Measurements from ENCODE around the gene IKZF5.

DNA sequence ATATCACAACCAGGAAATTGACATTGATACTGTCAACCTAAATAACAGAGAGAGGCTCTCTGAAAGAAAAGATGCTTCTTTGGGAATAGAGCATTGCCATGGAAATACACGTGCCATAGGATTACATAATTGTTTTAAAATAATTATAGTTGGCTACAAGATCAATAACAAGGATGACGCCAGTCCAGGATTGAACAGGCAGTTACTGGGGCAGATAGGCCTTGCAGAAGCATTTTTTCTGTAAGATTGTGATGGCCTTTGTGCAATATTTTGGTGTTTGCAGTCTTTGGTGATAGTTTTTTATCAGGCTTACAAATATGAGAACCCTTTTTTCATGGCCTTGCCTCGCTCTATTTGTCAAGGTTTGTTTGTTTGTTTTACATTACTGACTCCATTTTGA lies 10.7 kb upstream of the IKZF5 start:
- no peak for TF ChIP-seq POLR2AphosphoS5 (IDR thresholded peaks at IDR 0.05; ENCODE audit: low read depth, low read length)
- TF ChIP-seq, protein P1, sequence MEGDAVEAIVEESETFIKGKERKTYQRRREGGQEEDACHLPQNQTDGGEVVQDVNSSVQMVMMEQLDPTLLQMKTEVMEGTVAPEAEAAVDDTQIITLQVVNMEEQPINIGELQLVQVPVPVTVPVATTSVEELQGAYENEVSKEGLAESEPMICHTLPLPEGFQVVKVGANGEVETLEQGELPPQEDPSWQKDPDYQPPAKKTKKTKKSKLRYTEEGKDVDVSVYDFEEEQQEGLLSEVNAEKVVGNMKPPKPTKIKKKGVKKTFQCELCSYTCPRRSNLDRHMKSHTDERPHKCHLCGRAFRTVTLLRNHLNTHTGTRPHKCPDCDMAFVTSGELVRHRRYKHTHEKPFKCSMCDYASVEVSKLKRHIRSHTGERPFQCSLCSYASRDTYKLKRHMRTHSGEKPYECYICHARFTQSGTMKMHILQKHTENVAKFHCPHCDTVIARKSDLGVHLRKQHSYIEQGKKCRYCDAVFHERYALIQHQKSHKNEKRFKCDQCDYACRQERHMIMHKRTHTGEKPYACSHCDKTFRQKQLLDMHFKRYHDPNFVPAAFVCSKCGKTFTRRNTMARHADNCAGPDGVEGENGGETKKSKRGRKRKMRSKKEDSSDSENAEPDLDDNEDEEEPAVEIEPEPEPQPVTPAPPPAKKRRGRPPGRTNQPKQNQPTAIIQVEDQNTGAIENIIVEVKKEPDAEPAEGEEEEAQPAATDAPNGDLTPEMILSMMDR (IDR thresholded peaks at IDR 0.05): no peak
- no peak for TF ChIP-seq TCF7L2 (IDR thresholded peaks at IDR 0.05; ENCODE audit: low read depth, low read length)
